ENCODE results near the gene ACTL10. TPM values are rescaled to one million over a fixed set of nuclear protein-coding genes. Genes with fewer than 3 reads are reported as not detected.

Gene ACTL10
- total RNA-seq, 2 donors from 2014 or later, result 3.9 to 8.0 TPM

GRCh38 chr20:33667245-33667675 lies 517 bp downstream of the ACTL10 start:
- Histone ChIP-seq H3K9ac (ENCODE audit: low read depth in 2 of 2, low read length in 2 of 2) (peak overlapping the region; percentile 79 to 83), H3K9me3 (no peaks in the 10 kb centered on the region), H3K4me1 (peaks cover 17% of the 10 kb centered on the region), H3K4me3 (peak overlapping the region; percentile 52), H3K36me3 (no peaks in the 10 kb centered on the region), H3K27ac (peak overlapping the region; percentile 90), H3K27me3 (no peaks in the 10 kb centered on the region)
- intact Hi-C loops (cut with DNase I), result no loop called here
- TF ChIP-seq, protein P1, sequence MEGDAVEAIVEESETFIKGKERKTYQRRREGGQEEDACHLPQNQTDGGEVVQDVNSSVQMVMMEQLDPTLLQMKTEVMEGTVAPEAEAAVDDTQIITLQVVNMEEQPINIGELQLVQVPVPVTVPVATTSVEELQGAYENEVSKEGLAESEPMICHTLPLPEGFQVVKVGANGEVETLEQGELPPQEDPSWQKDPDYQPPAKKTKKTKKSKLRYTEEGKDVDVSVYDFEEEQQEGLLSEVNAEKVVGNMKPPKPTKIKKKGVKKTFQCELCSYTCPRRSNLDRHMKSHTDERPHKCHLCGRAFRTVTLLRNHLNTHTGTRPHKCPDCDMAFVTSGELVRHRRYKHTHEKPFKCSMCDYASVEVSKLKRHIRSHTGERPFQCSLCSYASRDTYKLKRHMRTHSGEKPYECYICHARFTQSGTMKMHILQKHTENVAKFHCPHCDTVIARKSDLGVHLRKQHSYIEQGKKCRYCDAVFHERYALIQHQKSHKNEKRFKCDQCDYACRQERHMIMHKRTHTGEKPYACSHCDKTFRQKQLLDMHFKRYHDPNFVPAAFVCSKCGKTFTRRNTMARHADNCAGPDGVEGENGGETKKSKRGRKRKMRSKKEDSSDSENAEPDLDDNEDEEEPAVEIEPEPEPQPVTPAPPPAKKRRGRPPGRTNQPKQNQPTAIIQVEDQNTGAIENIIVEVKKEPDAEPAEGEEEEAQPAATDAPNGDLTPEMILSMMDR (IDR thresholded peaks at IDR 0.05), result no peak
- DNase-seq, result peak; percentile 65

DNA sequence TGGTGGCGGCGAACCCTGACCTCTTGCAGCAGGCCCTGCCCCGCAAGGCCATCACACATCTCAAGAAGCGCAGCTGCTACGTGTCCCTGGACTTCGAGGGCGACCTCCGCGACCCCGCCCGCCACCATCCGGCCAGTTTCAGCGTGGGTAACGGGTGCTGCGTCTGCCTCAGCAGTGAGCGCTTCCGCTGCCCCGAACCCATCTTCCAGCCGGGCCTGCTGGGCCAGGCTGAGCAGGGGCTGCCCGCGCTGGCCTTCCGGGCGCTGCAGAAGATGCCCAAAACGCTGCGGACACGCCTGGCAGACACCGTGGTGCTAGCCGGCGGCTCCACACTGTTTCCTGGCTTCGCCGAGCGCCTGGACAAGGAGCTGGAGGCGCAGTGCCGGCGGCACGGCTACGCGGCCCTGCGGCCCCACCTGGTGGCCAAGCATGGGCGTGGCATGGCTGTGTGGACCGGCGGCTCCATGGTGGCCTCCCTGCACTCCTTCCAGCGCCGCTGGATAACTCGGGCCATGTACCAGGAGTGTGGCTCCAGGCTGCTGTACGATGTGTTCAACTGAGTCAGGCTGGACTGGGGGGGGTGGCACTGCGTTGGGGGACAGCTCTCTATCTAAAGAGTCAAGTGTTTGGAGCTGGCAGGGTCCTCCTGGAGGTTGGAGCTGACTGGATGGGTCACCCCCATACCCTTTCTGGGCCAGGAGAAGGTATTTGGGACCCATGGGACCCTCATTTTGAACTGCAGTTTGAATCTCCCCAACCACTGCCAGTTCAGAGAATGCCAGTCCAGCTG lies 1.1 kb downstream of the ACTL10 start:
- Histone ChIP-seq H3K27ac (peak overlapping the region; percentile 90), H3K9me3 (no peaks in the 10 kb centered on the region), H3K4me3 (peak overlapping the region; percentile 52), H3K4me1 (peaks cover 18% of the 10 kb centered on the region), H3K27me3 (no peaks in the 10 kb centered on the region), H3K36me3 (no peaks in the 10 kb centered on the region), H3K9ac (ENCODE audit: low read depth in 2 of 2, low read length in 2 of 2) (peak overlapping the region; percentile 79 to 83)
- TF ChIP-seq, protein P1 (IDR thresholded peaks at IDR 0.05), result peak; percentile 89
- DNase-seq, result peak; percentile 84
- intact Hi-C loops (cut with DNase I), result no loop called here

DNA sequence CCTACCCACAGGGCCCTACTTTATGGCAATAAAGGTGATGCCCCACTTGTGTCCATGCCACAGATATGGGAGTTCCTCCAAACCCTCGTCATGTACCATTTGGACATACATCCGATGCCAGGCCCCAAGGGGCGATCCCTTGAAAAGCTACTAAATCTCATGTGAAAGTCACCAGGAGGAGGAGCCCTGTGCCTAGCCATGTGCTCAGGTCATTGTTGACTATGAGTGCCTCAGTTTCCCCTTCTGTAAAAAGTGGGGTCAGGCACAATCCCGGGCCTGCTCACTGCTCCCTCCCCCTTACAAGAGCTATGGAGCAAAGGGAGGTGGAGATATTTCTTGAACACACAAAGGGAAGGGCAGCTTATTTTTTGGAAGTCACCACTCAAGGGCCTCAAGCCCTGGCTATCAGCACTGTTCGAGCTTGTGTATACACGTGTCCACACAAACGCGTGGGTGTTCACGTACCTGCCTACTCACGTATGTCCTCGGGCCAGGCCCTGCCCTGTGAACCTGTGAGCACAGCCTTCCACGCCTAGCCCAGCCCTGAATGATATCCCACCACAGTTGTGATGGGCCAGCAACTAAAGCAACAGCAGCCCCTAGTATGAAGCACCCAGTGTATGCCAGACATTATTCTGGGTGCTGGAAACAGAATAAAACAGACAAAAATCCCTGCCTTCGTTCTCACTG lies 1.9 kb downstream of the ACTL10 start:
- no peak overlapping the region for H3K27ac ChIP-seq
- peak overlapping the region in 1 of 2 donors; percentile 79 for H3K9ac ChIP-seq (ENCODE audit: low read depth in 2 of 2, low read length in 2 of 2)
- intact Hi-C loops (cut with DNase I), result no loop called here
- no peaks in the 10 kb centered on the region for H3K36me3 ChIP-seq
- H3K9me3 ChIP-seq, result no peaks in the 10 kb centered on the region
- H3K4me3 ChIP-seq, result no peak overlapping the region
- peaks cover 25% of the 10 kb centered on the region for H3K4me1 ChIP-seq
- TF ChIP-seq, protein P1 (IDR thresholded peaks at IDR 0.05), result no peak
- H3K27me3 ChIP-seq, result no peaks in the 10 kb centered on the region
- no peak for DNase-seq

DNA sequence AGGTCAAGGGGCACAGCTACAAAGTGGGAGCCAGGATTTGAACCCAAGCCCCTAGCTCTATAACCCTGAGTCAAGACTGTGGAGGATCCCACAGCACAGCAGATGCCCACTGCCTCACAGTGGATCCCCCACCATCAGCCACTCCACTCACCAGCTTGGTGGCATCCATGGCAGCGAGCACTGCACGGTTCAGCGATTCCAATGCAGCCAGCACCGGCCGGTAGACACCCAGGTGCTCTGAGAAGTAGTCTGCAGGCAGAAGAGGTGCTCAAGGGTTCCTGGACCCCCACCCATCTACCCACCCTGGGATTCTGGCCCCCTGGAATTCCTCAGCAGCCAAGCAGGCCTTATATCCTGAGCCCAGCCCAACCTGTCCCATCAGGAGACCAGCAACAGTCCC lies 2.5 kb downstream of the ACTL10 start:
- H3K4me1 ChIP-seq, result peaks cover 26% of the 10 kb centered on the region
- intact Hi-C loops (cut with DNase I), result no loop called here
- TF ChIP-seq, protein P1 (IDR thresholded peaks at IDR 0.05), result no peak

DNA sequence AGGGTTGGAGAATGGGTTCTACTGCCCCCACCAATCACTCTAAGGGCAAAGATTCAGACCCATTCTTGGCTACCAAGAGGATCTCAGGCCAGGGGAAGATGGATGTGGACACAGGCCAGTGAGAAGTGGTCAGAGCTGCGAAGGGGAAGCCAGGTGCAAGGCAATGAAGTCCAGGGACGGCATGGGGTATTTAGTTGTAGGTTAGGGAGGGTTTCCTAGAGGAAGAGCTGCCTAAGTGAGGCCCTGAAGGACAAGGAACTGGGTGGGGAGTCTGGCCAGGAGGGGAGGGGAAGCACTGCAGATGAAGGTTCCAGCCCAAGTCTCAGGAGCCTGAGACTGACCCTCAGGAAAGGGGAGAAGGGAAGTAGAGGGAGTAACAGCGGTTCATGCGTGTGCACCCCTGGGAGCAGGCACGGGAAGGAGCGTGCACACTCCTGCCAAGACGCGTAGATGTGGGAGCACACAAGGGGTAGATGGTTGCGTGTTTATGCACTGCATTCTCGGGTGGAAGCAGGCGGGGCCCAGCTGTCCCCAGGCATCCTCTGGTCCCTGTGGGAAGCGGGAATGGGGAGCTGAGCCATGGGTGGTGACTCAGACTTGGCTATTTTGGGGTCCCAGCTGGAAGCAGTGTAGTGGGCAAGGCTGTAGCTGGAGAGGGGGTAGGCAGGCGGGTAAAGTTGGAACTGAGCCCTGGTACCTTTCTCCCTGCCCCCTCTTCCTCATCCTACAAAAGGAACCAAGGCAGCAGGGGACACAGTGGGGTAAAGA lies 3.3 kb downstream of the ACTL10 start:
- Histone ChIP-seq H3K9me3 (no peaks in the 10 kb centered on the region), H3K27ac (no peak overlapping the region), H3K36me3 (no peaks in the 10 kb centered on the region), H3K9ac (ENCODE audit: low read depth in 2 of 2, low read length in 2 of 2) (peak overlapping the region in 1 of 2 donors; percentile 35), H3K4me1 (peaks cover 26% of the 10 kb centered on the region), H3K4me3 (no peak overlapping the region), H3K27me3 (no peaks in the 10 kb centered on the region)
- no peak for DNase-seq
- TF ChIP-seq, protein P1 (IDR thresholded peaks at IDR 0.05), result no peak
- intact Hi-C loops (cut with DNase I), result no loop called here

More for the DNA sequence above, 2.5 kb downstream of the ACTL10 start:
- H3K4me3 ChIP-seq, result no peak overlapping the region
- H3K27ac ChIP-seq, result no peak overlapping the region
- H3K9ac ChIP-seq (ENCODE audit: low read depth in 2 of 2, low read length in 2 of 2), result no peak overlapping the region
- no peak for DNase-seq
- no peaks in the 10 kb centered on the region for H3K27me3 ChIP-seq
- no peaks in the 10 kb centered on the region for H3K9me3 ChIP-seq
- no peaks in the 10 kb centered on the region for H3K36me3 ChIP-seq
